Neural cell (in vitro differentiated cells): ENCODE data around the gene CDYL.

Experiments used
- POLR2AphosphoS5 ChIP-seq: IDR thresholded peaks from 2 replicates; pipeline ENCODE4 v1.6.1; 2012
- REST ChIP-seq: IDR thresholded peaks from 2 replicates; pipeline ENCODE4 v1.6.1; 2012; ENCODE audit warnings: borderline replicate concordance
- TF ChIP-seq, protein P1 (sequence below): fragments of 450-650 bp; IDR thresholded peaks from 2 replicates; pipeline ENCODE4 v1.5.1; 2014; ENCODE audit warnings: antibody characterized with exemption, mild to moderate bottlenecking, moderate library complexity; ENCODE audit not compliant: poor library complexity, severe bottlenecking

GRCh38 chr6:4848382-4849068 is 72.3 kb downstream of the CDYL start:
- TF ChIP-seq, protein P1, sequence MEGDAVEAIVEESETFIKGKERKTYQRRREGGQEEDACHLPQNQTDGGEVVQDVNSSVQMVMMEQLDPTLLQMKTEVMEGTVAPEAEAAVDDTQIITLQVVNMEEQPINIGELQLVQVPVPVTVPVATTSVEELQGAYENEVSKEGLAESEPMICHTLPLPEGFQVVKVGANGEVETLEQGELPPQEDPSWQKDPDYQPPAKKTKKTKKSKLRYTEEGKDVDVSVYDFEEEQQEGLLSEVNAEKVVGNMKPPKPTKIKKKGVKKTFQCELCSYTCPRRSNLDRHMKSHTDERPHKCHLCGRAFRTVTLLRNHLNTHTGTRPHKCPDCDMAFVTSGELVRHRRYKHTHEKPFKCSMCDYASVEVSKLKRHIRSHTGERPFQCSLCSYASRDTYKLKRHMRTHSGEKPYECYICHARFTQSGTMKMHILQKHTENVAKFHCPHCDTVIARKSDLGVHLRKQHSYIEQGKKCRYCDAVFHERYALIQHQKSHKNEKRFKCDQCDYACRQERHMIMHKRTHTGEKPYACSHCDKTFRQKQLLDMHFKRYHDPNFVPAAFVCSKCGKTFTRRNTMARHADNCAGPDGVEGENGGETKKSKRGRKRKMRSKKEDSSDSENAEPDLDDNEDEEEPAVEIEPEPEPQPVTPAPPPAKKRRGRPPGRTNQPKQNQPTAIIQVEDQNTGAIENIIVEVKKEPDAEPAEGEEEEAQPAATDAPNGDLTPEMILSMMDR: no peak
- no peak for TF ChIP-seq POLR2AphosphoS5
- TF ChIP-seq REST: no peak
